CD14-positive monocyte (primary cell): ENCODE data around the gene FKBP10. TPM values are rescaled to one million over a fixed set of nuclear protein-coding genes. Genes with fewer than 3 reads are reported as not detected.
A peak's percentile ranks its signal among the peaks of the same experiment; 100 is the strongest.

Source experiments
- DNase-seq, 3 donors: peaks; one replicate each; pipeline ENCODE4 v3.0.0-alpha.2; 2011 to 2022
- H2AFZ ChIP-seq: 2 replicates; pipeline ENCODE4 v1.6.0; 2012; ENCODE audit warnings: mild to moderate bottlenecking, low read depth, low read length, inconsistent platforms; ENCODE audit not compliant: insufficient read depth, poor library complexity, severe bottlenecking
- H3K27ac ChIP-seq, 2 donors: 1 replicate in 1 of 2; 2 replicates in 1 of 2; pipeline ENCODE4 v1.5.1; 2012 to 2013; ENCODE audit warnings: low read length in 2 of 2, control low read depth in 1 of 2, inconsistent platforms in 1 of 2, low read depth in 1 of 2, mild to moderate bottlenecking in 1 of 2
- H3K27me3 ChIP-seq, 2 donors: one replicate each; pipeline versions ENCODE4 v1.6.0 to v1.6.1; 2011 to 2013; ENCODE audit warnings: low read length in 2 of 2; ENCODE audit not compliant: control insufficient read depth in 2 of 2, insufficient read depth in 2 of 2
- H3K36me3 ChIP-seq, 2 donors: replicated peaks in 1 of 2; 1 replicate in 1 of 2; 2 replicates in 1 of 2; pipeline versions ENCODE4 v1.5.1 to v1.6.1; 2012 to 2013; ENCODE audit warnings: low read length in 2 of 2, control low read depth in 1 of 2, inconsistent platforms in 1 of 2, mild to moderate bottlenecking in 1 of 2; ENCODE audit not compliant: insufficient read depth in 2 of 2, control insufficient read depth in 1 of 2
- H3K4me1 ChIP-seq, 2 donors: 1 replicate in 1 of 2; 2 replicates in 1 of 2; pipeline versions ENCODE4 v1.5.1 to v1.6.1; 2012 to 2013; ENCODE audit warnings: low read length in 2 of 2, control low read depth in 1 of 2, inconsistent platforms in 1 of 2, mild to moderate bottlenecking in 1 of 2, moderate library complexity in 1 of 2; ENCODE audit not compliant: insufficient read depth in 2 of 2, control insufficient read depth in 1 of 2
- H3K4me2 ChIP-seq: replicated peaks from 2 replicates; pipeline ENCODE3; 2012; ENCODE audit warnings: low read length, moderate library complexity, mild to moderate bottlenecking; ENCODE audit not compliant: poor library complexity, severe bottlenecking; ENCODE audit errors: extremely low read depth
- H3K4me3 ChIP-seq, 3 experiments: fragments of 200-600 bp in 1 of 3; sonication (generic) in 1 of 3; replicated peaks in 1 of 3; 1 replicate in 2 of 3; 2 replicates in 1 of 3; pipeline ENCODE4 v1.5.1; 2011 to 2013; ENCODE audit warnings: low read length in 3 of 3, mild to moderate bottlenecking in 3 of 3, control low read depth in 2 of 3, low read depth in 2 of 3, inconsistent platforms in 1 of 3, moderate library complexity in 1 of 3
- H3K79me2 ChIP-seq: 2 replicates; pipeline ENCODE4 v1.6.0; 2012; ENCODE audit warnings: mild to moderate bottlenecking, control low read depth, inconsistent platforms, low read length, moderate library complexity; ENCODE audit not compliant: insufficient read depth
- H3K9ac ChIP-seq: 2 replicates; pipeline ENCODE4 v1.6.0; 2017; ENCODE audit warnings: low read length, mild to moderate bottlenecking; ENCODE audit not compliant: insufficient read depth, poor library complexity, severe bottlenecking
- H3K9me3 ChIP-seq, 2 donors: replicated peaks in 1 of 2; 1 replicate in 1 of 2; 2 replicates in 1 of 2; pipeline versions ENCODE4 v1.5.1 to v1.6.1; 2012 to 2013; ENCODE audit warnings: low read length in 2 of 2, control low read depth in 1 of 2; ENCODE audit not compliant: control insufficient read depth in 1 of 2, insufficient read depth in 1 of 2
- H4K20me1 ChIP-seq: 2 replicates; pipeline ENCODE4 v1.6.0; 2012; ENCODE audit warnings: mild to moderate bottlenecking, low read length, control low read depth, moderate library complexity; ENCODE audit not compliant: insufficient read depth
- H3K27ac Mint-ChIP-seq, 7 donors: one replicate each; pipeline ENCODE4 v1.8.0; 2020; ENCODE audit warnings: mild to moderate bottlenecking in 7 of 7, mixed read lengths in 7 of 7, moderate library complexity in 6 of 7, inconsistent platforms in 2 of 7
- H3K27me3 Mint-ChIP-seq, 3 donors: one replicate each; pipeline ENCODE4 v1.8.0; 2021 to 2022; ENCODE audit warnings: low read depth in 3 of 3, mild to moderate bottlenecking in 3 of 3, mixed read lengths in 3 of 3, moderate library complexity in 3 of 3, inconsistent platforms in 1 of 3
- H3K36me3 Mint-ChIP-seq, 2 donors: one replicate each; pipeline ENCODE4 v1.8.0; 2020; ENCODE audit warnings: mixed read lengths in 2 of 2, inconsistent platforms in 1 of 2, mild to moderate bottlenecking in 1 of 2
- H3K4me1 Mint-ChIP-seq: one replicate; pipeline ENCODE4 v1.8.0; 2020; ENCODE audit warnings: mild to moderate bottlenecking, mixed read lengths
- H3K4me3 Mint-ChIP-seq, 2 donors: one replicate each; pipeline ENCODE4 v1.8.0; 2020; ENCODE audit warnings: mild to moderate bottlenecking in 2 of 2, mixed read lengths in 2 of 2, moderate library complexity in 1 of 2
- H3K9me3 Mint-ChIP-seq, 7 donors: one replicate each; pipeline ENCODE4 v1.8.0; 2020 to 2022; ENCODE audit warnings: mixed read lengths in 7 of 7, mild to moderate bottlenecking in 6 of 7, moderate library complexity in 6 of 7, inconsistent platforms in 2 of 7
- CTCF ChIP-seq: fragments of 200-600 bp; IDR thresholded peaks from one replicate; pipeline ENCODE4 v1.8.0; 2022; ENCODE audit warnings: antibody characterized with exemption, mild to moderate bottlenecking
- WGBS: methylation state at CpG from one replicate; pipeline ENCODE4 v1.1.5; 2013; ENCODE audit warnings: missing lambda C conversion rate; ENCODE audit not compliant: insufficient coverage; 5-methylcytosine and 5-hydroxymethylcytosine counted together
- intact Hi-C, 2 donors: fragments of 100-400 bp; cut with micrococcal nuclease; formaldehyde crosslinking; loops; one replicate each; pipeline versions ENCODE4 v1.15.0 to v1.15.1; 2023
- polyA minus RNA-seq: library from RNA; depleted of rRNA, polyadenylated mRNA; stranded (reverse); fragments of >200 nt; gene quantifications from 2 replicates; pipeline ENCODE4 v1.2.3, GENCODE V29; 2012
- polyA plus RNA-seq, 3 donors: library from polyadenylated mRNA; depleted of rRNA in 1 of 3; unstranded in 2 of 3; stranded (reverse) in 1 of 3; fragments of 300-500 nt in 2 of 3; fragments of >200 nt in 1 of 3; fragmentation: Illumina TruSeq in 2 of 3; gene quantifications; 1 replicate in 2 of 3; 2 replicates in 1 of 3; pipeline ENCODE4 v1.2.3, GENCODE V29; 2012 to 2021
- total RNA-seq, 12 experiments: library from RNA in 1 of 12; stranded (reverse) in 1 of 12; fragments of 120-200 nt in 1 of 12; gene quantifications; one replicate each; pipeline ENCODE4 v1.2.4 and lab custom pipeline; 2013 to 2026; ENCODE audit warnings: mixed read lengths in 6 of 12, inconsistent platforms in 1 of 12

FKBP10 gene
- total RNA-seq (2013): 0.48 TPM
- polyA plus RNA-seq: not detected
- not detected in 2 replicates for polyA minus RNA-seq
- 0 to 0.75 (median 0) reads per million in 11 experiments for total RNA-seq (lab: John Stamatoyannopoulos, UW)

DNA sequence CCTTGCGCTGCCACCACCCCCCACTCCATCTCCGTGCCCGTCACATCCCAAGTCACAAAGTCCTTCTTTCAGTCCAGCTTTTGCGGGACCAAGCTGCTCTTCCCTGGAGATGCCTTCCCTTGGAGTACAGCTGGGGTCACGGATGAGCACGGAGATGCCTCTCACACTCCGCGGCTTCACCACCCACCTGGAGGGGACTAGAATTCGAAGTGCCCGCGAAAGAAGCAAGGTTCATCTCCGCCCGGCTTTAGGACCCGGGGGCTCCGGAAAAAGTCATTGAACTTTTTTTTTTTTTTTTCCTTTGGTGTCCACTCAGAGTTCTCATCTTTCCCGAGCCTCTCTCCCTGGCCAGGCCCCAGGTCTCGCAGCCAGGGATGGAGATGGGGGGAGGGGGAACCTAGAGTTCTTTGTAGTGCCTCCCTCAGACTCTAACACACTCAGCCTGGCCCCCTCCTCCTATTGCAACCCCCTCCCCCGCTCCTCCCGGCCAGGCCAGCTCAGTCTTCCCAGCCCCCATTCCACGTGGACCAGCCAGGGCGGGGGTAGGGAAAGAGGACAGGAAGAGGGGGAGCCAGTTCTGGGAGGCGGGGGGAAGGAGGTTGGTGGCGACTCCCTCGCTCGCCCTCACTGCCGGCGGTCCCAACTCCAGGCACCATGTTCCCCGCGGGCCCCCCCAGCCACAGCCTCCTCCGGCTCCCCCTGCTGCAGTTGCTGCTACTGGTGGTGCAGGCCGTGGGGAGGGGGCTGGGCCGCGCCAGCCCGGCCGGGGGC is at the start of gene FKBP10:
Gene FKBP10, plus strand, starts transcription at position 624 of the 771 bp plus-strand sequence. Its CDS starts 31 bp downstream, at position 655.
- Histone ChIP-seq H3K4me2 (peak within 1 kb of the TSS; percentile 80), H3K9ac (peak within 1 kb of the TSS; percentile 43), H3K4me1 (peaks cover 16 to 24% of the 10 kb centered on the region in 2 donors), H3K4me3 (peak within 1 kb of the TSS; percentile 23 to 80 (median 33)), H3K9me3 (no peaks in the 10 kb centered on the region), H3K79me2 (no peaks in the 10 kb centered on the region), H4K20me1 (no peaks in the 10 kb centered on the region), H3K36me3 (no peaks in the 10 kb centered on the region), H3K27me3 (peaks cover 9 to 46% of the 10 kb centered on the region in 2 donors), H3K27ac (no peak within 1 kb of the TSS), H2AFZ (peak within 1 kb of the TSS; percentile 89)
- Mint-ChIP-seq H3K27ac (peak within 1 kb of the TSS in 2 of 7 donors; percentile 73 to 87), H3K9me3 (peaks cover 0 to 8% (median 2%) of the 10 kb centered on the region in 7 donors), H3K27me3 (peaks cover 28 to 54% (median 41%) of the 10 kb centered on the region in 3 donors), H3K4me1 (peaks cover 14% of the 10 kb centered on the region), H3K36me3 (peaks cover 4 to 5% of the 10 kb centered on the region in 2 donors), H3K4me3 (peak within 1 kb of the TSS; percentile 77 to 94)
- WGBS: 1% methylated on average over 15 of the region's 35 CpGs
- TF ChIP-seq CTCF: no peak
- no peak for DNase-seq
- intact Hi-C loops: no loop called here

DNA sequence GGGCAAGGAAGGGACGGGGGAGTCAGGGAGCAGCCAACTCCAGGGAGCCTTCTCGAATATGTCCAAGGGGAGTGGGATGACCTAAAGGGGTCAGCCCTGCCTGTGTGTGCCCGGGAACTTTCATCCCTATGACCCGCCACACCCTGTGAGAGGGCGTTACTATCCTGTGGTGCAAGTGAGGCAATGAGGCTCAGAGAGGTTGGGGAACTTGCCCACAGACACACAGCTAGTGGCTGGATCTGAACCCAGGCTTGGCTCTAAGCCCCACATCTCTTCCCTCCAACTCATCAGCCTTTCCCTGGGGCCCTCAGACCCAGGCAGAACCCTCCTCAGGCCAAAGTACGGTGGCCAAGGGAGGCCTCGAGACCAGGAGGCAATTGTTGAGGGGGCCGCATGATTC is 49.5 kb upstream of the FKBP10 start:
- no peak for TF ChIP-seq CTCF
- H3K4me3 ChIP-seq: no peak overlapping the region
- H3K27ac ChIP-seq: no peak overlapping the region
- peaks cover 0 to 3% (median 0%) of the 10 kb centered on the region in 3 donors for H3K27me3 Mint-ChIP-seq
- no peaks in the 10 kb centered on the region for H3K27me3 ChIP-seq
- peaks cover 62 to 84% of the 10 kb centered on the region in 2 donors for H3K36me3 ChIP-seq
- H4K20me1 ChIP-seq: no peaks in the 10 kb centered on the region
- no peak overlapping the region for H3K4me3 Mint-ChIP-seq
- H3K9me3 Mint-ChIP-seq: no peaks in the 10 kb centered on the region
- intact Hi-C loops: no loop called here
- no peak overlapping the region for H3K9ac ChIP-seq
- H2AFZ ChIP-seq: no peak overlapping the region
- peaks cover 32 to 35% of the 10 kb centered on the region in 2 donors for H3K36me3 Mint-ChIP-seq
- WGBS: 100% methylated on average over 5 of the region's 8 CpGs
- DNase-seq: no peak
- no peaks in the 10 kb centered on the region for H3K9me3 ChIP-seq
- no peak overlapping the region for H3K4me2 ChIP-seq
- no peaks in the 10 kb centered on the region for H3K4me1 ChIP-seq
- H3K79me2 ChIP-seq: no peaks in the 10 kb centered on the region
- H3K27ac Mint-ChIP-seq: no peak overlapping the region
- no peaks in the 10 kb centered on the region for H3K4me1 Mint-ChIP-seq
